NT2/D1 (cell line): ENCODE results near the gene JCAD.

Experiments used
- YY1 ChIP-seq: IDR thresholded peaks from 2 replicates; pipeline ENCODE4 v1.6.1; 2011; ENCODE audit not compliant: insufficient read length, insufficient read depth
- ZNF274 ChIP-seq: IDR thresholded peaks from 2 replicates; pipeline ENCODE4 v1.6.1; 2011; ENCODE audit warnings: mild to moderate bottlenecking, low read depth, low read length

DNA sequence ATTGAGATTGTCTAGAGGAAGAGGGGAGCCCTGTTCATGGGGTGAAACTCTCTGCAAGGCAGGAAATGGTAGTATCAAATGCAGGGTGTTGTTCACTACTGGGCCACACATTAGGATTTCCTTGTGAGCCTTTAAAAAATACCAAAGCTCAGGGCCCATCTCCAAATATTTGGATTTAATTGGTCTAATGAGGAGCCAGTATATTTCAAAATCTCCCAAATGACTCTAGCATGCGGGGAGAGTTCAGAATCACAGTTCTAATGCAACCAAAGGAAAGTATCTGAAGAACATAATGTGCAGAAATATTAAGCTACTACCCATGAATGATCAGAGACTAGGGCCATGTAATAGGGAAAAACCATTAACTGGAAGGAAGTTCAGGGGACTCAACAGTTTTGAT is 27.3 kb downstream of the JCAD start:
- TF ChIP-seq YY1 (no peak), ZNF274 (no peak)
